HFFc6 (cell line): ENCODE measurements around the gene RGS19. TPM values are rescaled to one million over a fixed set of nuclear protein-coding genes. Genes with fewer than 3 reads are reported as not detected.

ENCODE experiments used
- DNase-seq: peaks from one replicate; pipeline ENCODE4 v3.0.0-alpha.2; 2018
- H3K27ac Mint-ChIP-seq: 2 replicates; pipeline ENCODE4 v1.8.0; 2020; ENCODE audit warnings: mild to moderate bottlenecking, mixed read lengths
- H3K27me3 Mint-ChIP-seq: 2 replicates; pipeline ENCODE4 v1.8.0; 2021; ENCODE audit warnings: mild to moderate bottlenecking, moderate library complexity, mixed read lengths; ENCODE audit not compliant: insufficient read depth
- H3K36me3 Mint-ChIP-seq: 2 replicates; pipeline ENCODE4 v1.8.0; 2021; ENCODE audit warnings: low read depth, mixed read lengths
- H3K4me1 Mint-ChIP-seq: 2 replicates; pipeline ENCODE4 v1.8.0; 2020; ENCODE audit warnings: low read depth, mixed read lengths
- H3K4me3 Mint-ChIP-seq: 2 replicates; pipeline ENCODE4 v1.8.0; 2020; ENCODE audit warnings: mild to moderate bottlenecking, moderate library complexity, mixed read lengths
- H3K9me3 Mint-ChIP-seq: 2 replicates; pipeline ENCODE4 v1.8.0; 2020; ENCODE audit warnings: mild to moderate bottlenecking, mixed read lengths
- total RNA-seq, 6 experiments: library from RNA; stranded (reverse); fragmentation: NEBNext Ultra II Directional; extraction: Animal tissue kit (Norgen Biotek cat#: 25700); gene quantifications; 2 replicates in 1 of 6; 3 replicates in 5 of 6; pipeline ENCODE4 v1.2.3, GENCODE V29; 2021
- TF ChIP-seq, protein P1 (sequence below): fragments of 200-600 bp; sonication (generic); IDR thresholded peaks from 2 replicates; pipeline ENCODE4 v1.5.0; 2021; ENCODE audit warnings: antibody characterized with exemption, mild to moderate bottlenecking

The RGS19 gene
- total RNA-seq, 6 experiments from 2014 or later, result 11.0 to 16.3 (median 12.9) TPM

DNA sequence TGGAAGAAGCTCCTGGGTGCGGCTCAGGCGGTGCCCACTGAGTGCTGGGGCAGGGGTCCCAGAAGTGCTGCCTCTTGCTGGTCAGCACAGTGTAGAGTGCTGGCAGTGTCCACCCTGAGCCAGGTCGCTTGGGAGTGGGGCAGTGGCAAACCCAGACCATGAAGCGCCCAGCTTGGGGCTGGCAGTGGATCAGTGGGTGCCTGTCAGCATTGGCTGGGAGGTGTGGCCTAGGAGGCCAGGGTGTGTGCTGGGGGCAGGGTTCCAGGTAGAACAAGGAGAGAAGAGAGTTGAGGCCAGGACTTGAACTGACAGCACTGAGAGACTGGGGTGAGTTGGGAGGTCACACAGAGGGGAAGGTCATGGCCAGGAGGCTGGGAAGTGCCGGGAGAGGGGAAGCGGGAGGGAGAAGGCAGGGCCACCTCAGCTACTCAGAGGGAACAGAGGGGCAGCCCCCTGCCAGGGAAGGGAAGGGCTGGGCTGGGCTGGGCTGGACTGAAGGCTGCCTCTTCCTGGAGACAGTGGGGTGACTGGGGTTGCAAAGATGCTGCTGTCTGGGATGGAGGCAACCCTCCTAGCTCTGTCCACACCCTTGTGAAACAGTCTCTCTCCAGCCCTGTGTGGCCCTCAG is 12.2 kb downstream of the RGS19 start:
- Mint-ChIP-seq H3K4me3 (no peak overlapping the region), H3K9me3 (no peaks in the 10 kb centered on the region), H3K36me3 (no peaks in the 10 kb centered on the region), H3K27ac (peak overlapping the region; percentile 38; the same call in 1 of the 2 replicates), H3K4me1 (peaks cover 40% of the 10 kb centered on the region), H3K27me3 (peaks cover 1% of the 10 kb centered on the region)
- no peak for DNase-seq
- TF ChIP-seq, protein P1, sequence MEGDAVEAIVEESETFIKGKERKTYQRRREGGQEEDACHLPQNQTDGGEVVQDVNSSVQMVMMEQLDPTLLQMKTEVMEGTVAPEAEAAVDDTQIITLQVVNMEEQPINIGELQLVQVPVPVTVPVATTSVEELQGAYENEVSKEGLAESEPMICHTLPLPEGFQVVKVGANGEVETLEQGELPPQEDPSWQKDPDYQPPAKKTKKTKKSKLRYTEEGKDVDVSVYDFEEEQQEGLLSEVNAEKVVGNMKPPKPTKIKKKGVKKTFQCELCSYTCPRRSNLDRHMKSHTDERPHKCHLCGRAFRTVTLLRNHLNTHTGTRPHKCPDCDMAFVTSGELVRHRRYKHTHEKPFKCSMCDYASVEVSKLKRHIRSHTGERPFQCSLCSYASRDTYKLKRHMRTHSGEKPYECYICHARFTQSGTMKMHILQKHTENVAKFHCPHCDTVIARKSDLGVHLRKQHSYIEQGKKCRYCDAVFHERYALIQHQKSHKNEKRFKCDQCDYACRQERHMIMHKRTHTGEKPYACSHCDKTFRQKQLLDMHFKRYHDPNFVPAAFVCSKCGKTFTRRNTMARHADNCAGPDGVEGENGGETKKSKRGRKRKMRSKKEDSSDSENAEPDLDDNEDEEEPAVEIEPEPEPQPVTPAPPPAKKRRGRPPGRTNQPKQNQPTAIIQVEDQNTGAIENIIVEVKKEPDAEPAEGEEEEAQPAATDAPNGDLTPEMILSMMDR, result no peak

DNA sequence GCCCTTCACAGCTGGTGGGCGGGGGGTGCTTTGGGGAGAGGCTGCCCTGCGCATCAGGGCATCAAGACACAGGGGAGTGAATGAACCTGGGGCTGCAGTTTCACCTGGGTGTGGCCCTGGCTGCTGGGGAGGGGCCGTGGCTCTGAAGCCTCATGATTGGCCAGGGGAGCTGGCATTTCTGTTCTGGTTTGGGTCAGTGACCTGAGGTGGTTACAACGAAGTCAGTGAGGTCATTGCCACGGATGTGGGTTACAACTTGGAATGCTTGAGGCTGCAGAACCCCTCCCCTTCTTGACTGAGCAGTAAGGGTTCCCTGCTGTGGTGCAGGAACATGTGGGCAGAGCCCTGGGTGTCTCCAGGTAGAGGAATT is 13.4 kb downstream of the RGS19 start:
- Mint-ChIP-seq H3K9me3 (no peaks in the 10 kb centered on the region), H3K4me3 (peak overlapping the region; percentile 57), H3K27me3 (peaks cover 1% of the 10 kb centered on the region), H3K36me3 (no peaks in the 10 kb centered on the region), H3K27ac (peak overlapping the region; percentile 81), H3K4me1 (peaks cover 44% of the 10 kb centered on the region)
- peak; percentile 73 for DNase-seq
- TF ChIP-seq, protein P1, result no peak

DNA sequence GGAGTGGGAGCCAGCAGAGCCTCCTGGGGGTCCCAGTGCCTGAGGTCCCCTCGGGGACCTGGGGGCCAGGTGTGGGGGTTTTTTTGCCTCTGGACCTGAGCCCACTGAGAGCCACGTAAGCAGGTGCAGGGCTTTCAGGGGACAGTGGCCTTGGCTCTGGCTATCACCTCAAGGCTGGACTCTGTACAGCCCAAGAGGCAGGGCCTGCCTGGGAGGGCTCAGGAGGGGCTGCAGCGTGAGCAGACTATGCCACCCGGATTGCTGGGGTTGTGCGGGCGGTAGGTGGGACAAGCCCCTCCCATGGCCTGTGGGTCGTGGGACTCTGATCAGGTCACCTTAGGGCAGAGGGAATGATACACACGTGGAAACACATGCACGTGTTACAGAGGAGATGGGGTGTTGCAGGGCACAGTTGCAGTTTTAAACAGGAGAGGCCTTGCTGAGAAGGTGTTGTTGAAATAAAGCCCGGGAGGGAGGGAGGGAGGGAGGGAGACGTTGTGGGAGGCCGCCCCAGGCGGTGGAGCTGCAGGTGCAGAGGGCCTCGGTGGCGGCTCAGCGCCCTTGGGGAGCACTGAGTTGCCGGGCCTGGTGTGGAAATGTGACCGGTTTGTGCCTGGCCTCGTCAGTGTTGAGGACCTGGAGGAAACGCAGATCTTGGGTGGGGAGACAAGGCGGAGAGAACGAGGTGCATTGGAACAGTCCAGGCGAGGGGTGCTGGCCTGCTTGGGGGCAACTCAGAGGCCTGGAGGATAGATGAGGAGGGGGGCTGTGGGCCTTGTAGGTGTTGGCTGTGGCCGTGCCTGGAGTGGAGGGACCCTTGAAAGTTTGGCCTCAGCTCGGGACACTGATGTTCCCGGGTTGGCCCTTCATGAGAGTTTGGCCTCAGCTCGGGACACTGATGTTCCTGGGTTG is 14.0 kb downstream of the RGS19 start:
- Mint-ChIP-seq H3K36me3 (no peaks in the 10 kb centered on the region), H3K4me1 (peaks cover 44% of the 10 kb centered on the region), H3K4me3 (peak overlapping the region; percentile 57; the same call in 1 of the 2 replicates), H3K27ac (peak overlapping the region; percentile 81), H3K27me3 (peaks cover 1% of the 10 kb centered on the region), H3K9me3 (no peaks in the 10 kb centered on the region)
- no peak for DNase-seq
- TF ChIP-seq, protein P1, result no peak

DNA sequence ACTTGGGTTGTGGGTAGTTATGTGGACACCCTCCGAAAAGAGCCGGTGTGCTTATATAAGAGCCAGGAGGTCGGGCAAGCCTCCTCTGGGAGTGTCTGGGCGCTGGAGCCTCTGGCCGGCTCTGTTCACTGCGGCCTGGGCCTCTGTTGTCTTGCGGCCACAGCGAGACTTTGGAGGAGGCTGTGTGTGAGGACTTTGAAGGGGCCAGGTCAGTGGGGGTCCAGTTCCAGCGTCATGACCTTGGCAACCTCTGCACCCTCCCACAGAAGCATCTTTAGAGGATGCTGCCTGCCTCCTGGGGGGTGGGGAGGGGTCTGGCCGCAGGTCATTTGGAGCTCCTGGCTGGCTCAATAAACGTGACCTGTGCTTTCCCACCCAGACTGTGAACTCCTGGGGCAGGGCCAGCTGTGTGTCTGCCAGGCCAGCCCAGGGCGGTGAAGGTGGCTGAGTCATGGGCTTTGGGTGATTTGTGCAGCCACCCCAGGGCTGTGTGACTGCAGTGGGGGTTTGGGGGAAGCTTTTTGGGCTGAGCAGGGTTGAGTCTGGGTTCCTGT is 15.1 kb downstream of the RGS19 start:
- peaks cover 44% of the 10 kb centered on the region for H3K4me1 Mint-ChIP-seq
- H3K4me3 Mint-ChIP-seq, result peak overlapping the region; percentile 92
- peaks cover 4% of the 10 kb centered on the region for H3K27me3 Mint-ChIP-seq
- H3K36me3 Mint-ChIP-seq, result no peaks in the 10 kb centered on the region
- peak overlapping the region; percentile 89 for H3K27ac Mint-ChIP-seq
- peak; percentile 69 for DNase-seq
- TF ChIP-seq, protein P1, result no peak
- no peaks in the 10 kb centered on the region for H3K9me3 Mint-ChIP-seq

DNA sequence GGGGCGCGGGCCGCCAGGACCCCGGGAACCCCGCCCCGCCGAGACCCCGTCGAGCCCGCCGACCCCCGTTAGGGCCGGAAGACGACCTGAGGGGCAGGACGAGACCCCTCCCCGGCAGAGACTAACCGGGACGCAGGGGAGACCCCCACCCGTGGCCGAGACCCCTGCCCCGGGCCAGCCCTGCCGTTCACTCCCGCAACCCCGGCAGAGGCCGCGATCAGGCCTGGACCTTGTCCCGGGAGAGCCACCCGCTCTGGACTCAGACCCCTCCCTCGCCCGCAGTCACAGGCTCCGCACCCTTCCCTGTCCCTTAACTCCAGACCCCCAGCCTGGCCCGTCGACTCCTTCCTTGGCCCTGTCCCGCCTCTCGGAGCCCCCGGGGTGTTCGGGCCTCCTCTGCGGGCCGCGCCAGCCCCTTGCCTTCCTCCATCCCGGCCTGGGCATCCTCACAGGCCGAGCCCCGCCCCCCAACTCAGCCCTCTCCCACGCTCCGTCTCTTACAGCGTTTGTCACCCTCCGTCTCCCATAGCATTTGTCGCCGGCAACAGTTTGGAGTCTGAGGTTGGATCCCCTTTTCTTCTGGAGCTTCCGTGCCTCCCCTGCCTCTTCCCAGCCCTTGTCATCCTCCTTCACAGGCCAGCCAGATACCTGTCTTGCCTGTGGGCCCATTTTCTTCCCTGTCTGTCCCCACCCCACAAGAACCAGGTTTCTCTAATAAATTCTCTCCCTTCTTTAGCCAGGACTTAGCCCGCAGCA is 15.8 kb downstream of the RGS19 start:
- Mint-ChIP-seq H3K36me3 (no peaks in the 10 kb centered on the region), H3K9me3 (no peaks in the 10 kb centered on the region), H3K4me3 (peak overlapping the region; percentile 92), H3K27me3 (peaks cover 4% of the 10 kb centered on the region), H3K4me1 (peaks cover 46% of the 10 kb centered on the region), H3K27ac (peak overlapping the region; percentile 89)
- TF ChIP-seq, protein P1, result no peak
- no peak for DNase-seq
